Measurements from ENCODE around the gene SCAPER. TPM values are rescaled to one million over a fixed set of nuclear protein-coding genes. Genes with fewer than 3 reads are reported as not detected.

Gene SCAPER
- total and polyA plus RNA-seq, 11 donors, result 6.7 to 53.9 (median 38.3) TPM

DNA sequence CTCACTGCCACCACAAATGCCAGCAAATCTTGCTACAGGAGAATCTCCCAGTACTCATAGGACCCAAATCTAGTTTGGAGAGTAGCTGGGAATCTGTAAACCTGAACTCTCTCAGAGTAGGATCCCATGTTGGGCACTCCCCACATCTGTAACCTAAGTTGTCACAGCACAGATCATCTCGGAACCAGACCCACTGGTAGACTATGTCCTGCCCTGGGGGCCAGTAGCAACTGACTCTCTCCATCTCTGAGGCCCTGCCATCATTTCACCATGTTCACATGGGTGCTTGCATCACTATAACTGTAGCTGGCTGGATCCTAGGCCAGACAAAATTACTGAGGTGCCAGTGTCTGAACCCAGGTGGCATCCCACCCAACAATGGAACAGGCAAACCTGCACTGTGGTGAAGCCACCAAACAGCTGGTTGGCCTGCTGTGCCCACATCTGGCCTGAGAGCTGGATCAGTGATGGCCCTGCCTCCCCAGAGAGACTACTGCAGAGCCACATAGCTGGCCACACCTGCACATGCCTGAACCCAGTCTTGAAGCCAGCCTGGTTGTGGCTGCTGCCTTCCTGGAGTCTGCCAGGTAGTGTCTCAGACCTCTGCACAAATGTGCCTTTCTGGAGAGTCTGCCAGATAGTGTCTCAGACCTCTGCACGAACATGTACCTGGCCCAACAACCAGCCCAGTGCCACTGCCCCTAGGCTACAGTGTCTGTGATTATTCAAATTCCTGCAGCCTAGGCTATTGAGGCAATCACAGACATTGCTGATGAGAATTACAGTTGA, 486.6 kb downstream of the SCAPER start:
- ATAC-seq (no peak), DNase-seq (peak in 1 of 5 donors; percentile 29)
- intact Hi-C loops (cut with DNase I), result no loop called here
- Histone ChIP-seq H3K4me1 (no peaks in the 10 kb centered on the region), H3K27ac (no peak overlapping the region), H3K4me3 (no peak overlapping the region), H3K36me3 (no peaks in the 10 kb centered on the region), H3K27me3 (no peaks in the 10 kb centered on the region), H3K9me3 (no peaks in the 10 kb centered on the region)
- 86 to 94% (median 93%) methylated on average over 2 of the region's 2 CpGs for WGBS, 4 donors
- TF ChIP-seq, protein P1, sequence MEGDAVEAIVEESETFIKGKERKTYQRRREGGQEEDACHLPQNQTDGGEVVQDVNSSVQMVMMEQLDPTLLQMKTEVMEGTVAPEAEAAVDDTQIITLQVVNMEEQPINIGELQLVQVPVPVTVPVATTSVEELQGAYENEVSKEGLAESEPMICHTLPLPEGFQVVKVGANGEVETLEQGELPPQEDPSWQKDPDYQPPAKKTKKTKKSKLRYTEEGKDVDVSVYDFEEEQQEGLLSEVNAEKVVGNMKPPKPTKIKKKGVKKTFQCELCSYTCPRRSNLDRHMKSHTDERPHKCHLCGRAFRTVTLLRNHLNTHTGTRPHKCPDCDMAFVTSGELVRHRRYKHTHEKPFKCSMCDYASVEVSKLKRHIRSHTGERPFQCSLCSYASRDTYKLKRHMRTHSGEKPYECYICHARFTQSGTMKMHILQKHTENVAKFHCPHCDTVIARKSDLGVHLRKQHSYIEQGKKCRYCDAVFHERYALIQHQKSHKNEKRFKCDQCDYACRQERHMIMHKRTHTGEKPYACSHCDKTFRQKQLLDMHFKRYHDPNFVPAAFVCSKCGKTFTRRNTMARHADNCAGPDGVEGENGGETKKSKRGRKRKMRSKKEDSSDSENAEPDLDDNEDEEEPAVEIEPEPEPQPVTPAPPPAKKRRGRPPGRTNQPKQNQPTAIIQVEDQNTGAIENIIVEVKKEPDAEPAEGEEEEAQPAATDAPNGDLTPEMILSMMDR (IDR thresholded peaks at IDR 0.05), result no peak
- no peak for TF ChIP-seq POLR2A (IDR thresholded peaks at IDR 0.05)

DNA sequence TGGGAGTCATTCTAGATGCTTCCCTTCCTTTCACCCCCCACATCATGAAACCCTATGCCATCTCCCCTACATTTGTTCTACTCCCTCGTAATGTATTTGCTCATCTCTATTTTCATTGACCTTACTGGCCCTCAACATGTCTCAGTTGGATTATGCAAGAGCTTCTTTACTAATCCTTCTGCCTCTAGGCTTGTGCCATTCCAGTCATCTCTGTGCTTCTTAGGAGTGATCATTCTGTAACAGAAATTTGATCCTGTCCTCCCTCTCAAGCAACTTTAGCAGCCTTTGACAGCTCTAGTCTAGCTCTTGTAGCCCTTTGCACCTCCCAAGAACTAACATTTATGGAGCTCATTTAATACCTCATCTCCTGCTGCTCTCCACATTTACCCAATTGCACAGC, 503.9 kb downstream of the SCAPER start:
- no peak for ATAC-seq
- Histone ChIP-seq H3K4me3 (no peak overlapping the region), H3K4me1 (no peaks in the 10 kb centered on the region), H3K27me3 (no peaks in the 10 kb centered on the region), H3K27ac (no peak overlapping the region), H3K9me3 (no peaks in the 10 kb centered on the region), H3K36me3 (peaks cover 0 to 31% (median 14%) of the 10 kb centered on the region in 9 donors)
- DNase-seq, result no peak
- TF ChIP-seq, protein P1 (IDR thresholded peaks at IDR 0.05), result no peak
- no peak for TF ChIP-seq POLR2A (IDR thresholded peaks at IDR 0.05)
- intact Hi-C loops (cut with DNase I), result no loop called here
- 93 to 99% (median 94%) methylated on average over 1 of the region's 1 CpG for WGBS, 4 donors

DNA sequence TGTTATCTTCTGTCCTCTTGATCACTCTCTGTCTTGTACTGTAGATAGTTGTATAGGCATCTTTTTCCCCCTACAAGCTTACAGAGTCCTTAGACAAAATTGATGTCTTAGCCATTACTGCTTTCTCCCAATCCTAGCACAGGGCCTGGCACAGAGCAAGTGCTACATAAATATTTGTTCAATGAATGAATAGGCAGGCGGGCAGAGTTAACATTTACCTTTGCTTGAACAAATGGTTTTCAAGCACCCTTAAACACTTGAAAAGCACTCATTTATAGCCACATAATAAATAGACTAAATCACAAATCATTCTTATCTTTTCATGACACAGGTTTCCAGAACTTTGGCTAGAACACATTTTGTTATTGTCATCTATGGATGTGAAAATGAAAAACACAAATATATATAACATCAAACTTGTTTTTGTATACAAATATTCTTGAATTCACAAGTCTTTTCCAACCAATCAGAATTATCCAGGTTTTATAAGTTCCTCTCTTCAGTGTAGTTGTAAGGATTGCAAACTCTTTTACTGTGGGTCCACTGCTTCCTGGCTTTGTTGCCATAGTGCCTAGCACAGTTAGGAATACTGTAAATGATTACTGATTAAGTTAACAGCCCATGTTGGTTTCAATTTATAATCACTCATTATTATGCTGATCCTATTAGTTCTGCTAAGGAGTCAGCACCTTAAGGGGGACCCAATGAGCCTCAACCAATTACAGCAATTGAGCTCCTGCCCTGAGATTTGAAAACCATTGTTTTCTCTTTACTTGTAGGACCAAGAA, 506.6 kb downstream of the SCAPER start:
- H3K4me1 ChIP-seq, result no peaks in the 10 kb centered on the region
- no peaks in the 10 kb centered on the region for H3K9me3 ChIP-seq
- intact Hi-C loops (cut with DNase I), result no loop called here
- 95 to 100% (median 100%) methylated on average over 1 of the region's 1 CpG for WGBS, 4 donors
- ATAC-seq, result no peak
- H3K36me3 ChIP-seq, result peaks cover 0 to 21% (median 8%) of the 10 kb centered on the region in 9 donors
- H3K27me3 ChIP-seq, result no peaks in the 10 kb centered on the region
- no peak overlapping the region for H3K4me3 ChIP-seq
- no peak overlapping the region for H3K27ac ChIP-seq
- TF ChIP-seq, protein P1 (IDR thresholded peaks at IDR 0.05), result no peak
- no peak for TF ChIP-seq POLR2A (IDR thresholded peaks at IDR 0.05)
- DNase-seq, result no peak

DNA sequence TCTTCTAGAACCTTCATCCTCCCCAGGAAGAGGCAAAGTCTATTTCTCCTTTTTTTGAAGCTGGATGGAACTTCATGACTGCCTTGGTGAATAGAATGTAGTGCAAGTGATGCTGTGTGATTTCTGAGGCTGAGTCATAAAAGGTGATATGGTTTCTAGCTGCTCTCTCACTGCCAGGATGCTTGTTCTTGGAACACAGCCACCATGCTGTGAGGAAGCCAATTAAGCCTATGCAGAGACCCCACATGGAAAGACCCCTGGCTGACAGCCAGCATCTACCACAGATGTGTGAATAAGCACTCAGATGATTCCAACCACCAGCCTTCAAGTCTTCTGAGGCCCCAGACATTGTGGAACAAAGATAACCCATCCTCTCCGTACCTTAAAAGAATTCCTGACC, 511.5 kb downstream of the SCAPER start:
- ATAC-seq (no peak), DNase-seq (no peak)
- WGBS, 4 donors, result 77 to 91% (median 83%) methylated on average over 1 of the region's 1 CpG
- Histone ChIP-seq H3K9me3 (no peaks in the 10 kb centered on the region), H3K27ac (no peak overlapping the region), H3K27me3 (no peaks in the 10 kb centered on the region), H3K4me1 (no peaks in the 10 kb centered on the region), H3K4me3 (no peak overlapping the region), H3K36me3 (no peaks in the 10 kb centered on the region)
- intact Hi-C loops (cut with DNase I), result no loop called here
- TF ChIP-seq, protein P1 (IDR thresholded peaks at IDR 0.05), result no peak
- TF ChIP-seq POLR2A (IDR thresholded peaks at IDR 0.05), result no peak
